ENCODE measurements around the gene PRKCH.

Gene PRKCH

DNA sequence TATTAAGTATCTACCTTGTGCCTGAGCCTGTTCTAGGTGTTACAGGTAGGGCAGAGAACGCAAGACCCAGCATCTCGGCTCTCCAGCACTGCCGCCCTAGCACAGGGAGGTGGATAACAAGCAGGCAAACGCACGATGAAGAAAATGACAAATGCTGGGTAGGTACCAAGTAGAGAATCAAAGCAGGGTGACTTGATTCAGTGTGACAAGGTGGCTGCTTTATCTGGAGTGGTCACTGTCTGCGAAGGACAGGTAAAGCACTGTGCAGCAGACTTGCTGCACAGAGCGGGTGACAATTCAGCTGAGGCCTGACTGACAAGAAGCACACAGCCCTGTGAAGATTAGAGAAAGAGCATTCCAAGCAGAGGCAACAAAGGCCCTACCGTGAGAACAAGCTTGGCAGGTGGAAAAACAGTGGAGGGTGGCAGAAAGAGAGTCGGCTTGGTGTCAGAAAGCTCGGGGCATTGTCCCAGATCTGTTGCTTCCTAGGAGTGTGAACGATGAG lies 12.9 kb downstream of the PRKCH start:
- TF ChIP-seq SIN3A (IDR thresholded peaks at IDR 0.05; ENCODE audit: borderline replicate concordance, insufficient read depth, low read length): no peak
- no peak for TF ChIP-seq POLR2AphosphoS5 (IDR thresholded peaks at IDR 0.05; ENCODE audit: low read depth, low read length)
- no peak for TF ChIP-seq TAF1 (IDR thresholded peaks at IDR 0.05; ENCODE audit: borderline replicate concordance, insufficient read depth, low read length)
- TF ChIP-seq, protein P1, sequence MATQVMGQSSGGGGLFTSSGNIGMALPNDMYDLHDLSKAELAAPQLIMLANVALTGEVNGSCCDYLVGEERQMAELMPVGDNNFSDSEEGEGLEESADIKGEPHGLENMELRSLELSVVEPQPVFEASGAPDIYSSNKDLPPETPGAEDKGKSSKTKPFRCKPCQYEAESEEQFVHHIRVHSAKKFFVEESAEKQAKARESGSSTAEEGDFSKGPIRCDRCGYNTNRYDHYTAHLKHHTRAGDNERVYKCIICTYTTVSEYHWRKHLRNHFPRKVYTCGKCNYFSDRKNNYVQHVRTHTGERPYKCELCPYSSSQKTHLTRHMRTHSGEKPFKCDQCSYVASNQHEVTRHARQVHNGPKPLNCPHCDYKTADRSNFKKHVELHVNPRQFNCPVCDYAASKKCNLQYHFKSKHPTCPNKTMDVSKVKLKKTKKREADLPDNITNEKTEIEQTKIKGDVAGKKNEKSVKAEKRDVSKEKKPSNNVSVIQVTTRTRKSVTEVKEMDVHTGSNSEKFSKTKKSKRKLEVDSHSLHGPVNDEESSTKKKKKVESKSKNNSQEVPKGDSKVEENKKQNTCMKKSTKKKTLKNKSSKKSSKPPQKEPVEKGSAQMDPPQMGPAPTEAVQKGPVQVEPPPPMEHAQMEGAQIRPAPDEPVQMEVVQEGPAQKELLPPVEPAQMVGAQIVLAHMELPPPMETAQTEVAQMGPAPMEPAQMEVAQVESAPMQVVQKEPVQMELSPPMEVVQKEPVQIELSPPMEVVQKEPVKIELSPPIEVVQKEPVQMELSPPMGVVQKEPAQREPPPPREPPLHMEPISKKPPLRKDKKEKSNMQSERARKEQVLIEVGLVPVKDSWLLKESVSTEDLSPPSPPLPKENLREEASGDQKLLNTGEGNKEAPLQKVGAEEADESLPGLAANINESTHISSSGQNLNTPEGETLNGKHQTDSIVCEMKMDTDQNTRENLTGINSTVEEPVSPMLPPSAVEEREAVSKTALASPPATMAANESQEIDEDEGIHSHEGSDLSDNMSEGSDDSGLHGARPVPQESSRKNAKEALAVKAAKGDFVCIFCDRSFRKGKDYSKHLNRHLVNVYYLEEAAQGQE (IDR thresholded peaks at IDR 0.05; ENCODE audit: insufficient read depth in 1 of 2, low read depth in 2 of 2, low read length in 2 of 2): no peak
- no peak for TF ChIP-seq FOXP2 (optimal IDR thresholded peaks at IDR 0.05; ENCODE audit: borderline replicate concordance, extremely low read depth, extremely low read length, insufficient read depth)

- TF ChIP-seq SIN3A (IDR thresholded peaks at IDR 0.05; ENCODE audit: borderline replicate concordance, insufficient read depth, low read length) (no peak), FOXP2 (optimal IDR thresholded peaks at IDR 0.05; ENCODE audit: borderline replicate concordance, extremely low read depth, extremely low read length, insufficient read depth) (no peak), POLR2AphosphoS5 (IDR thresholded peaks at IDR 0.05; ENCODE audit: low read depth, low read length) (no peak)
- TF ChIP-seq, protein P1 (IDR thresholded peaks at IDR 0.05; ENCODE audit: insufficient read depth in 1 of 2, low read depth in 2 of 2, low read length in 2 of 2): no peak
These were observed 13.7 kb downstream of the PRKCH start for GRCh38 chr14:61335049-61335448.

DNA sequence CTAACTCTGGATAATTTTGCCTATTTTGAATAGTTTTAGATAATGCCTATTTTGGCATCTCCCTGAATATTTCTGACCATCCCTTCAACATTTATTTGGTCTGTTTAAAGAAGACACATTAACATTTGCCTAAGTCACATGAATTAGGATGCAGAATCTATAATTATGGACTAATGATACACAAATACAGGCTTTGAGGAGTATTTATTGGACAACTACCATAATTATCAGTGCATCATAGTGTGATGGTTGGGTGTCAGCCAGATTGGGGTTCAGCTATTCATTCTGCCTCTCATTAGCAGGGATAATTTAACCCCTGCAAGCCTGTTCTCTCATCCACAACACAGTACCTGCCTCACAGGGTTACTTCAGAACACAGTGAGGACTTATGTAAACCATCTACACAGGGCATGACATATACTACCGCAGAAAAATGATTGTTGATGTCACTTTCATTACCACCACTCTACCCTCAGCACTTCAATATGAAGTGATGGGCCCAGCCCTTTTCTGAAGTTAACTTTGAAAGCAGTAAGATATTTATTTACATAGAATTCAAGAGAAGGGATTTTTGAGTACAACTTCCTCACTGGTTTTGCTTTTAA lies 14.4 kb downstream of the PRKCH start:
- TF ChIP-seq SIN3A (IDR thresholded peaks at IDR 0.05; ENCODE audit: borderline replicate concordance, insufficient read depth, low read length) (no peak), TAF1 (IDR thresholded peaks at IDR 0.05; ENCODE audit: borderline replicate concordance, insufficient read depth, low read length) (no peak), POLR2AphosphoS5 (IDR thresholded peaks at IDR 0.05; ENCODE audit: low read depth, low read length) (no peak), FOXP2 (optimal IDR thresholded peaks at IDR 0.05; ENCODE audit: borderline replicate concordance, extremely low read depth, extremely low read length, insufficient read depth) (no peak)
- TF ChIP-seq, protein P1 (IDR thresholded peaks at IDR 0.05; ENCODE audit: insufficient read depth in 1 of 2, low read depth in 2 of 2, low read length in 2 of 2): no peak

- no peak for TF ChIP-seq FOXP2 (optimal IDR thresholded peaks at IDR 0.05; ENCODE audit: borderline replicate concordance, extremely low read depth, extremely low read length, insufficient read depth)
- TF ChIP-seq TAF1 (IDR thresholded peaks at IDR 0.05; ENCODE audit: borderline replicate concordance, insufficient read depth, low read length): no peak
These were observed 16.5 kb downstream of the PRKCH start for GRCh38 chr14:61337893-61338292.

- TF ChIP-seq SIN3A (IDR thresholded peaks at IDR 0.05; ENCODE audit: borderline replicate concordance, insufficient read depth, low read length): no peak
- TF ChIP-seq FOXP2 (optimal IDR thresholded peaks at IDR 0.05; ENCODE audit: borderline replicate concordance, extremely low read depth, extremely low read length, insufficient read depth): no peak
- no peak for TF ChIP-seq TAF1 (IDR thresholded peaks at IDR 0.05; ENCODE audit: borderline replicate concordance, insufficient read depth, low read length)
- TF ChIP-seq, protein P1 (IDR thresholded peaks at IDR 0.05; ENCODE audit: insufficient read depth in 1 of 2, low read depth in 2 of 2, low read length in 2 of 2): no peak
- TF ChIP-seq POLR2AphosphoS5 (IDR thresholded peaks at IDR 0.05; ENCODE audit: low read depth, low read length): no peak
These were observed 17.1 kb downstream of the PRKCH start for GRCh38 chr14:61338457-61338856.
